Smooth muscle cell (in vitro differentiated cells): Measurements from ENCODE around the gene ZMYM1. TPM values are rescaled to one million over a fixed set of nuclear protein-coding genes. Genes with fewer than 3 reads are reported as not detected.

Source experiments
- DNase-seq: peaks from one replicate; lab custom pipeline; 2025; ENCODE audit not compliant: unreplicated experiment; lab: John Stamatoyannopoulos, UW
- H2AFZ ChIP-seq: fragments of 200-600 bp; sonication (generic); 2 replicates; pipeline ENCODE4 v1.6.0; 2016; ENCODE audit warnings: antibody characterized with exemption, low read depth, mild to moderate bottlenecking
- H3F3A ChIP-seq: fragments of 200-600 bp; sonication (generic); 2 replicates; pipeline ENCODE4 v1.6.0; 2017; ENCODE audit warnings: antibody characterized with exemption, low read depth
- H3K27ac ChIP-seq: fragments of 200-600 bp; sonication (generic); 2 replicates; pipeline ENCODE4 v1.5.1; 2016; ENCODE audit warnings: low read depth, mild to moderate bottlenecking
- H3K27me3 ChIP-seq: fragments of 200-600 bp; sonication (generic); 2 replicates; pipeline ENCODE4 v1.6.1; 2016; ENCODE audit warnings: low read depth, mild to moderate bottlenecking
- H3K36me3 ChIP-seq: fragments of 200-600 bp; sonication (generic); 2 replicates; pipeline ENCODE4 v1.5.1; 2016; ENCODE audit warnings: low read depth
- H3K4me1 ChIP-seq: fragments of 200-600 bp; sonication (generic); 2 replicates; pipeline ENCODE4 v1.5.1; 2016; ENCODE audit warnings: low read depth
- H3K4me2 ChIP-seq: fragments of 200-600 bp; sonication (generic); 2 replicates; pipeline ENCODE4 v1.6.0; 2016; ENCODE audit warnings: mild to moderate bottlenecking
- H3K4me3 ChIP-seq: fragments of 200-600 bp; sonication (generic); 2 replicates; pipeline ENCODE4 v1.5.1; 2016; ENCODE audit warnings: mild to moderate bottlenecking
- H3K79me2 ChIP-seq: fragments of 200-600 bp; sonication (generic); 2 replicates; pipeline ENCODE4 v1.6.0; 2016; ENCODE audit warnings: low read depth, mild to moderate bottlenecking
- H3K9ac ChIP-seq: fragments of 200-600 bp; sonication (generic); 2 replicates; pipeline ENCODE4 v1.6.0; 2016; ENCODE audit warnings: low read depth
- H3K9me3 ChIP-seq: fragments of 200-600 bp; sonication (generic); replicated peaks from 2 replicates; pipeline ENCODE4 v1.5.1; 2016; ENCODE audit warnings: low read depth
- H4K20me1 ChIP-seq: fragments of 200-600 bp; sonication (generic); 2 replicates; pipeline ENCODE4 v1.6.0; 2016; ENCODE audit warnings: low read depth
- CTCF ChIP-seq: fragments of 200-600 bp; sonication (generic); IDR thresholded peaks from 2 replicates; pipeline ENCODE4 v1.5.1; 2017; ENCODE audit warnings: borderline replicate concordance, mild to moderate bottlenecking, antibody characterized with exemption; ENCODE audit not compliant: insufficient read depth, poor library complexity, severe bottlenecking
- WGBS: methylation state at CpG from one replicate; pipeline ENCODE4 v1.1.7; 2016; ENCODE audit warnings: low lambda C conversion rate; 5-methylcytosine and 5-hydroxymethylcytosine counted together
- polyA plus RNA-seq: library from polyadenylated mRNA; unstranded; fragments of >200 nt; fragmentation: Nextera tagmentation; extraction: Ambion mirVana; gene quantifications from 2 replicates; pipeline ENCODE4 v1.2.1, GENCODE V29; 2016
- total RNA-seq: library from RNA; depleted of rRNA; stranded (reverse); fragments of >200 nt; gene quantifications from 2 replicates; pipeline ENCODE4 v1.2.3, GENCODE V29; 2014

ZMYM1 gene
- total RNA-seq (18.6 and 31.3 TPM in 2 replicates), polyA plus RNA-seq (4.2 and 7.5 TPM in 2 replicates)

GRCh38 chr1:35079003-35079930 is at the start of gene ZMYM1:
Gene ZMYM1, plus strand, starts transcription at chr1:35079385. Its CDS starts 14,603 bp downstream, at chr1:35093988.
- WGBS = 2% methylated on average over 52 of the region's 52 CpGs
- H3K36me3 ChIP-seq = no peaks in the 10 kb centered on the region
- no peaks in the 10 kb centered on the region for H3K9me3 ChIP-seq
- DNase-seq = peak; percentile 68
- no peaks in the 10 kb centered on the region for H3K27me3 ChIP-seq
- H3F3A ChIP-seq = no peaks in the 10 kb centered on the region
- H4K20me1 ChIP-seq = peaks cover 9% of the 10 kb centered on the region
- TF ChIP-seq CTCF = no peak
- H3K4me1 ChIP-seq = peaks cover 7% of the 10 kb centered on the region
- peak within 1 kb of the TSS; percentile 83 for H3K27ac ChIP-seq
- H3K4me3 ChIP-seq = peak within 1 kb of the TSS; percentile 68
- H2AFZ ChIP-seq = peak within 1 kb of the TSS; percentile 88
- peak within 1 kb of the TSS; percentile 84 for H3K9ac ChIP-seq
- H3K79me2 ChIP-seq = peaks cover 46% of the 10 kb centered on the region
- peak within 1 kb of the TSS; percentile 82 for H3K4me2 ChIP-seq

DNA sequence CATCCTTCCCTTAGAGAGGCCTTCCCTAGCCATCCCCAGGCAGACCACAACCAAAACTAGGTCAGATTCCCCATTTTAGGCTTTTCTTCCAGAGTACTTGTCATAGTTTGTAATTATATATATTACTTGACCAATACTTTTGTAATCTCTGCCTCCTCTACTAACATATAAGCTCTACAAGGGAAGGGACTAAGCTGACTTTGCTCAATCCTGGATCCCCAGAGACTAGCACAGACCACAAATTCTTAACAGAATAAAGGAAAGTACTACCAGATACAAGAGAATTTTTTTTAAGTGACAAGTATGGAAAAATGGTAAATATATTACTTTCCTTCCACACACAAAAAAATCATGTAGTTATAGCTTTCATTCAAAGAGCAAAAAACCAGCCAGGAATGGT is 49.4 kb upstream of the ZMYM1 start:
- no peaks in the 10 kb centered on the region for H3K36me3 ChIP-seq
- peaks cover 9% of the 10 kb centered on the region for H3F3A ChIP-seq
- H3K4me1 ChIP-seq = peaks cover 11% of the 10 kb centered on the region
- peak overlapping the region; percentile 98 for H3K4me2 ChIP-seq
- no peak overlapping the region for H3K27ac ChIP-seq
- no peaks in the 10 kb centered on the region for H3K9me3 ChIP-seq
- DNase-seq = no peak
- H3K9ac ChIP-seq = no peak overlapping the region
- H3K4me3 ChIP-seq = peak overlapping the region; percentile 96
- H3K79me2 ChIP-seq = peaks cover 30% of the 10 kb centered on the region
- no peak for TF ChIP-seq CTCF
- H3K27me3 ChIP-seq = no peaks in the 10 kb centered on the region
- peaks cover 8% of the 10 kb centered on the region for H4K20me1 ChIP-seq
- H2AFZ ChIP-seq = no peak overlapping the region

DNA sequence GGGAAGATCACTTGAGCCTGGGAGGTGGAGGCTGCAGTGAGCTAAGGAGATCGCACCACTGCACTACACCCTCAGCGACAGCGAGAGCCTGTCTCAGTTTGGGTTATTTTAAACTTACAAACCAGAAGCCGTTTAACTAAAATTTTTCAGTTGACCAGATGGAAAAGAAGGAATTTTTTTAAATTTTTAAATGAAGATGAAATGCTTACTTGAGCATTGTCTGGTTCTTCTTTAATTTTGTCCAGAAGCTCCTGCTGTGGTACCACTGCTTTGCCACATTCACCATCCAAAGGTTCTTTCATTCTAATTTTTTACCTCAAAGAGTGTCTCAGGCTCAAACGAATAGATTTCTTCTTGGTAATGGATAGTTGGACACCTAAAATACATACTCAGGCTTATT is 48.8 kb upstream of the ZMYM1 start:
- H3K79me2 ChIP-seq = peaks cover 30% of the 10 kb centered on the region
- H3F3A ChIP-seq = peaks cover 9% of the 10 kb centered on the region
- peak overlapping the region; percentile 98 for H3K4me2 ChIP-seq
- no peak for DNase-seq
- peak overlapping the region; percentile 96 for H3K4me3 ChIP-seq
- H4K20me1 ChIP-seq = peaks cover 6% of the 10 kb centered on the region
- 96% methylated on average over 5 of the region's 5 CpGs for WGBS
- no peaks in the 10 kb centered on the region for H3K36me3 ChIP-seq
- peaks cover 11% of the 10 kb centered on the region for H3K4me1 ChIP-seq
- H3K9me3 ChIP-seq = no peaks in the 10 kb centered on the region
- peak overlapping the region; percentile 85 for H3K9ac ChIP-seq
- H3K27me3 ChIP-seq = no peaks in the 10 kb centered on the region
- H2AFZ ChIP-seq = peak overlapping the region; percentile 99
- no peak for TF ChIP-seq CTCF
- H3K27ac ChIP-seq = peak overlapping the region; percentile 89
